CD4-positive, alpha-beta memory T cell (primary cell): ENCODE data around the gene SLC4A5. TPM values are rescaled to one million over a fixed set of nuclear protein-coding genes. Genes with fewer than 3 reads are reported as not detected.

Source experiments
- CTCF ChIA-PET: fragments of 350-600 bp; sonication (Branson Sonifier 250); formaldehyde crosslinking; loops from one replicate; lab custom pipeline; 2021; ENCODE audit warnings: inconsistent platforms; ENCODE audit not compliant: partially characterized antibody; lab: Charles Lee
- POLR2A ChIA-PET: fragments of 350-600 bp; sonication (Branson Sonifier 250); formaldehyde crosslinking; loops from one replicate; lab custom pipeline; 2021; ENCODE audit not compliant: partially characterized antibody; lab: Charles Lee
- DNase-seq, 5 donors: peaks; one replicate each; pipeline versions ENCODE4 v3.0.0 to v3.0.0-alpha.2; 2020 to 2022; ENCODE audit warnings: mixed read lengths in 1 of 5
- H3K27ac ChIP-seq: one replicate; pipeline ENCODE4 v1.7.0; 2013; ENCODE audit warnings: low read depth, low read length
- H3K27me3 ChIP-seq: 2 replicates; pipeline ENCODE4 v1.7.0; 2013; ENCODE audit warnings: mild to moderate bottlenecking, low read length, moderate library complexity; ENCODE audit not compliant: insufficient read depth
- H3K36me3 ChIP-seq: 2 replicates; pipeline ENCODE4 v1.7.0; 2013; ENCODE audit warnings: mild to moderate bottlenecking, low read length, moderate library complexity; ENCODE audit not compliant: insufficient read depth
- H3K4me1 ChIP-seq: 2 replicates; pipeline ENCODE4 v1.7.0; 2013; ENCODE audit warnings: mild to moderate bottlenecking, low read length, moderate library complexity; ENCODE audit not compliant: insufficient read depth
- H3K4me3 ChIP-seq, 2 donors: one replicate each; pipeline ENCODE4 v1.7.0; 2013; ENCODE audit warnings: low read length in 2 of 2, mild to moderate bottlenecking in 1 of 2
- H3K9me3 ChIP-seq, 2 donors: one replicate each; pipeline ENCODE4 v1.7.0; 2013; ENCODE audit warnings: low read length in 2 of 2, control low read depth in 1 of 2; ENCODE audit not compliant: control insufficient read depth in 1 of 2
- H3K27ac Mint-ChIP-seq, 7 donors: one replicate each; pipeline ENCODE4 v1.8.0; 2020 to 2021; ENCODE audit warnings: mixed read lengths in 7 of 7, mild to moderate bottlenecking in 6 of 7, inconsistent platforms in 3 of 7, moderate library complexity in 3 of 7
- H3K27me3 Mint-ChIP-seq, 2 donors: one replicate each; pipeline ENCODE4 v1.8.0; 2020 to 2021; ENCODE audit warnings: mixed read lengths in 2 of 2
- H3K36me3 Mint-ChIP-seq, 2 donors: one replicate each; pipeline ENCODE4 v1.8.0; 2020 to 2021; ENCODE audit warnings: mixed read lengths in 2 of 2, inconsistent platforms in 1 of 2, mild to moderate bottlenecking in 1 of 2
- H3K4me1 Mint-ChIP-seq, 4 donors: one replicate each; pipeline ENCODE4 v1.8.0; 2020 to 2021; ENCODE audit warnings: mixed read lengths in 4 of 4, mild to moderate bottlenecking in 1 of 4
- H3K4me3 Mint-ChIP-seq, 8 donors: one replicate each; pipeline ENCODE4 v1.8.0; 2020 to 2021; ENCODE audit warnings: mixed read lengths in 8 of 8, mild to moderate bottlenecking in 7 of 8, moderate library complexity in 6 of 8, inconsistent platforms in 3 of 8
- H3K9me3 Mint-ChIP-seq, 8 donors: one replicate each; pipeline ENCODE4 v1.8.0; 2020 to 2021; ENCODE audit warnings: mixed read lengths in 8 of 8, mild to moderate bottlenecking in 5 of 8, inconsistent platforms in 3 of 8, moderate library complexity in 1 of 8
- intact Hi-C: fragments of 100-400 bp; cut with micrococcal nuclease; formaldehyde crosslinking; loops from one replicate; pipeline ENCODE4 v1.15.1; 2023
- polyA plus RNA-seq, 2 donors: library from polyadenylated mRNA; unstranded; fragments of 300-500 nt; fragmentation: Illumina TruSeq; gene quantifications; one replicate each; pipeline ENCODE4 v1.2.3, GENCODE V29; 2021
- total RNA-seq, 2 experiments: library from RNA; stranded (reverse); gene quantifications; one replicate each; pipeline ENCODE4 v1.2.3, GENCODE V29; 2021

SLC4A5 gene
- total and polyA plus RNA-seq, 4 experiments from 2014 or later, result 0.25 to 11.5 (median 7.2) TPM

GRCh38 chr2:74375838-74376237 lies 32.6 kb upstream of the SLC4A5 start:
- H3K27ac Mint-ChIP-seq, result peak overlapping the region in 2 of 7 donors; percentile 13 to 72
- peaks cover 45 to 59% of the 10 kb centered on the region in 2 donors for H3K36me3 Mint-ChIP-seq

GRCh38 chr2:74374509-74375205 lies 31.4 kb upstream of the SLC4A5 start:
- peaks cover 0 to 2% (median 0%) of the 10 kb centered on the region in 8 donors for H3K9me3 Mint-ChIP-seq
- Histone ChIP-seq H3K27ac (no peak overlapping the region), H3K36me3 (peaks cover 37% of the 10 kb centered on the region), H3K27me3 (no peaks in the 10 kb centered on the region), H3K9me3 (no peaks in the 10 kb centered on the region), H3K4me1 (peaks cover 5% of the 10 kb centered on the region), H3K4me3 (no peak overlapping the region)
- H3K27me3 Mint-ChIP-seq, result no peaks in the 10 kb centered on the region
- no peak overlapping the region for H3K4me3 Mint-ChIP-seq
- POLR2A ChIA-PET, result no interaction called here
- intact Hi-C loops, result no loop called here
- H3K4me1 Mint-ChIP-seq, result peaks cover 7 to 14% (median 12%) of the 10 kb centered on the region in 4 donors
- DNase-seq, result no peak
- peak overlapping the region in 2 of 7 donors; percentile 61 to 64 for H3K27ac Mint-ChIP-seq
- peaks cover 57 to 68% of the 10 kb centered on the region in 2 donors for H3K36me3 Mint-ChIP-seq
- CTCF ChIA-PET, result interaction anchor here (1.1 kb wide), 1 partner anchor 40 kb away, joined by 3 read pairs; no protein-coding TSS in a partner anchor

More at GRCh38 chr2:74375838-74376237, 32.6 kb upstream of the SLC4A5 start:
- Mint-ChIP-seq H3K9me3 (peaks cover 0 to 2% (median 0%) of the 10 kb centered on the region in 8 donors), H3K27me3 (no peaks in the 10 kb centered on the region), H3K4me1 (peaks cover 16 to 25% (median 21%) of the 10 kb centered on the region in 4 donors), H3K4me3 (no peak overlapping the region)
- intact Hi-C loops, result no loop called here
- POLR2A ChIA-PET, result no interaction called here
- Histone ChIP-seq H3K4me3 (no peak overlapping the region), H3K9me3 (no peaks in the 10 kb centered on the region), H3K27me3 (no peaks in the 10 kb centered on the region), H3K4me1 (peaks cover 16% of the 10 kb centered on the region), H3K27ac (no peak overlapping the region), H3K36me3 (peaks cover 25% of the 10 kb centered on the region)
- no peak for DNase-seq
- CTCF ChIA-PET, result no interaction called here

GRCh38 chr2:74373985-74374384 lies 30.8 kb upstream of the SLC4A5 start:
- Histone ChIP-seq H3K4me3 (no peak overlapping the region), H3K27ac (no peak overlapping the region), H3K36me3 (peaks cover 42% of the 10 kb centered on the region), H3K27me3 (no peaks in the 10 kb centered on the region), H3K9me3 (no peaks in the 10 kb centered on the region), H3K4me1 (no peaks in the 10 kb centered on the region)
- intact Hi-C loops, result no loop called here
- Mint-ChIP-seq H3K9me3 (peaks cover 0 to 2% (median 0%) of the 10 kb centered on the region in 8 donors), H3K36me3 (peaks cover 62 to 74% of the 10 kb centered on the region in 2 donors), H3K4me3 (peak overlapping the region in 1 of 8 donors; percentile 42), H3K27me3 (no peaks in the 10 kb centered on the region), H3K4me1 (peaks cover 3 to 11% (median 8%) of the 10 kb centered on the region in 4 donors), H3K27ac (peak overlapping the region in 1 of 7 donors; percentile 13)
- DNase-seq, result no peak
- CTCF ChIA-PET, result no interaction called here
- POLR2A ChIA-PET, result no interaction called here

- Histone ChIP-seq H3K4me1 (no peaks in the 10 kb centered on the region), H3K36me3 (peaks cover 49% of the 10 kb centered on the region), H3K27ac (no peak overlapping the region), H3K27me3 (no peaks in the 10 kb centered on the region), H3K9me3 (no peaks in the 10 kb centered on the region), H3K4me3 (no peak overlapping the region)
- ChIA-PET CTCF (no interaction called here), POLR2A (no interaction called here)
- DNase-seq, result no peak
- Mint-ChIP-seq H3K27ac (no peak overlapping the region), H3K4me3 (no peak overlapping the region), H3K9me3 (peaks cover 0 to 2% (median 0%) of the 10 kb centered on the region in 8 donors), H3K4me1 (peaks cover 0 to 7% (median 4%) of the 10 kb centered on the region in 4 donors), H3K27me3 (no peaks in the 10 kb centered on the region), H3K36me3 (peaks cover 66 to 76% of the 10 kb centered on the region in 2 donors)
- intact Hi-C loops, result no loop called here
Measured at GRCh38 chr2:74373221-74373676, 30.0 kb upstream of the SLC4A5 start.

- POLR2A ChIA-PET, result no interaction called here
- Histone ChIP-seq H3K4me1 (no peaks in the 10 kb centered on the region), H3K27me3 (no peaks in the 10 kb centered on the region), H3K27ac (no peak overlapping the region), H3K36me3 (peaks cover 50% of the 10 kb centered on the region), H3K9me3 (no peaks in the 10 kb centered on the region), H3K4me3 (no peak overlapping the region)
- Mint-ChIP-seq H3K4me1 (peaks cover 0 to 6% (median 4%) of the 10 kb centered on the region in 4 donors), H3K36me3 (peaks cover 67 to 77% of the 10 kb centered on the region in 2 donors), H3K27me3 (no peaks in the 10 kb centered on the region), H3K9me3 (peaks cover 0 to 2% (median 0%) of the 10 kb centered on the region in 8 donors), H3K27ac (peak overlapping the region in 1 of 7 donors; percentile 52), H3K4me3 (no peak overlapping the region)
- intact Hi-C loops, result no loop called here
- DNase-seq, result no peak
- CTCF ChIA-PET, result no interaction called here
Measured at GRCh38 chr2:74372674-74373073, 29.5 kb upstream of the SLC4A5 start.

GRCh38 chr2:74371421-74371820 lies 28.2 kb upstream of the SLC4A5 start:
- no peak overlapping the region for H3K27ac Mint-ChIP-seq
- no peaks in the 10 kb centered on the region for H3K27me3 Mint-ChIP-seq
- ChIA-PET CTCF (interaction anchor here (1.3 kb wide), 1 partner anchor 37 kb away, joined by 6 read pairs; no protein-coding TSS in a partner anchor), POLR2A (no interaction called here)
- no peaks in the 10 kb centered on the region for H3K27me3 ChIP-seq
- H3K9me3 Mint-ChIP-seq, result peaks cover 0 to 2% (median 0%) of the 10 kb centered on the region in 8 donors
- no peak overlapping the region for H3K27ac ChIP-seq
- no peak for DNase-seq
- H3K4me1 Mint-ChIP-seq, result peaks cover 0 to 6% (median 4%) of the 10 kb centered on the region in 4 donors
- peaks cover 72 to 78% of the 10 kb centered on the region in 2 donors for H3K36me3 Mint-ChIP-seq
- H3K4me1 ChIP-seq, result no peaks in the 10 kb centered on the region
- no peak overlapping the region for H3K4me3 Mint-ChIP-seq
- peaks cover 55% of the 10 kb centered on the region for H3K36me3 ChIP-seq
- H3K4me3 ChIP-seq, result no peak overlapping the region
- no peaks in the 10 kb centered on the region for H3K9me3 ChIP-seq
- intact Hi-C loops, result no loop called here

GRCh38 chr2:74369976-74370375 lies 26.8 kb upstream of the SLC4A5 start:
- Mint-ChIP-seq H3K9me3 (peaks cover 0 to 3% (median 0%) of the 10 kb centered on the region in 8 donors), H3K36me3 (peaks cover 76 to 83% of the 10 kb centered on the region in 2 donors), H3K27me3 (no peaks in the 10 kb centered on the region), H3K27ac (no peak overlapping the region), H3K4me3 (no peak overlapping the region), H3K4me1 (peaks cover 0 to 6% (median 2%) of the 10 kb centered on the region in 4 donors)
- Histone ChIP-seq H3K36me3 (peaks cover 64% of the 10 kb centered on the region), H3K4me3 (no peak overlapping the region), H3K4me1 (no peaks in the 10 kb centered on the region), H3K27me3 (no peaks in the 10 kb centered on the region), H3K27ac (no peak overlapping the region), H3K9me3 (no peaks in the 10 kb centered on the region)
- DNase-seq, result no peak
- intact Hi-C loops, result no loop called here
- ChIA-PET POLR2A (no interaction called here), CTCF (interaction anchor here (1.4 kb wide), 1 partner anchor 35 kb away, joined by 4 read pairs; no protein-coding TSS in a partner anchor)
